Neural cell (in vitro differentiated cells): ENCODE measurements around the gene REXO1. TPM values are rescaled to one million over a fixed set of nuclear protein-coding genes. Genes with fewer than 3 reads are reported as not detected.

Source experiments
- H2AFZ ChIP-seq: fragments of 200-600, 300-800 bp; sonication (generic), shearing (Covaris generic); 2 replicates; pipeline ENCODE4 v1.6.0; 2014; ENCODE audit warnings: low read depth, mild to moderate bottlenecking, antibody characterized with exemption, low read length, moderate library complexity
- H3F3A ChIP-seq: fragments of 200-600 bp; shearing (Covaris generic); 2 replicates; pipeline ENCODE4 v1.6.1; 2016; ENCODE audit warnings: mild to moderate bottlenecking, moderate library complexity, mixed read lengths, antibody characterized with exemption, low read length; ENCODE audit not compliant: insufficient read depth, poor library complexity, severe bottlenecking
- H3K27ac ChIP-seq: fragments of 200-600, 300-800 bp; sonication (generic), shearing (Covaris generic); 2 replicates; pipeline ENCODE4 v1.5.1; 2014; ENCODE audit warnings: mild to moderate bottlenecking, low read length, moderate library complexity
- H3K27me3 ChIP-seq: fragments of 300-800, 200-600 bp; sonication (generic), shearing (Covaris generic); 2 replicates; pipeline ENCODE4 v1.6.0; 2014; ENCODE audit warnings: mild to moderate bottlenecking, low read depth, low read length, moderate library complexity; ENCODE audit not compliant: insufficient read depth
- H3K36me3 ChIP-seq: fragments of 300-800, 200-600 bp; sonication (generic), shearing (Covaris generic); 2 replicates; pipeline ENCODE4 v1.5.1; 2014; ENCODE audit warnings: mild to moderate bottlenecking, antibody characterized with exemption, low read length, moderate library complexity; ENCODE audit not compliant: insufficient read depth
- H3K4me2 ChIP-seq: fragments of 300-800, 200-600 bp; sonication (generic), shearing (Covaris generic); 2 replicates; pipeline ENCODE4 v1.6.0; 2014; ENCODE audit warnings: mild to moderate bottlenecking, low read length
- H3K4me3 ChIP-seq: fragments of 300-800, 200-600 bp; sonication (generic), shearing (Covaris generic); 2 replicates; pipeline ENCODE4 v1.5.1; 2014; ENCODE audit warnings: mild to moderate bottlenecking, low read length, moderate library complexity
- H3K79me2 ChIP-seq: fragments of 200-600 bp; shearing (Covaris generic); replicated peaks from 2 replicates; pipeline ENCODE4 v1.6.0; 2014; ENCODE audit warnings: mild to moderate bottlenecking, low read length, moderate library complexity; ENCODE audit not compliant: insufficient read depth
- H3K9ac ChIP-seq: fragments of 300-800, 200-600 bp; sonication (generic), shearing (Covaris generic); 2 replicates; pipeline ENCODE4 v1.6.1; 2016; ENCODE audit warnings: mild to moderate bottlenecking, low read length, mixed read lengths
- H3K9me2 ChIP-seq: fragments of 200-600 bp; shearing (Covaris generic); 2 replicates; pipeline ENCODE4 v1.6.1; 2016; ENCODE audit warnings: mild to moderate bottlenecking, low read length, mixed read lengths; ENCODE audit not compliant: insufficient read depth
- H3K9me3 ChIP-seq: fragments of 200-600, 300-800 bp; sonication (generic), shearing (Covaris generic); 2 replicates; pipeline ENCODE4 v1.6.1; 2016; ENCODE audit warnings: mild to moderate bottlenecking, mixed run types, low read length, moderate library complexity, mixed read lengths
- H4K20me1 ChIP-seq: fragments of 200-600 bp; shearing (Covaris generic); 2 replicates; pipeline ENCODE4 v1.6.1; 2016; ENCODE audit warnings: mild to moderate bottlenecking, mixed run types; ENCODE audit not compliant: insufficient read depth
- CTCF ChIP-seq: fragments of 450-650 bp; IDR thresholded peaks from 2 replicates; pipeline ENCODE4 v1.5.1; 2014; ENCODE audit warnings: antibody characterized with exemption, mild to moderate bottlenecking, moderate library complexity; ENCODE audit not compliant: poor library complexity, severe bottlenecking
- EP300 ChIP-seq: fragments of 450-650 bp; conservative IDR thresholded peaks from 2 replicates; pipeline ENCODE4 v1.6.1; 2014; ENCODE audit warnings: antibody characterized with exemption, mild to moderate bottlenecking, moderate library complexity; ENCODE audit not compliant: poor library complexity, severe bottlenecking
- EZH2 ChIP-seq: fragments of 200-600, 300-800 bp; shearing (Covaris generic), sonication (generic); IDR thresholded peaks from 2 replicates; pipeline ENCODE4 v1.6.1; 2014; ENCODE audit warnings: antibody characterized with exemption, low read length, borderline replicate concordance, mild to moderate bottlenecking; ENCODE audit not compliant: insufficient read depth, poor library complexity, severe bottlenecking
- MXI1 ChIP-seq: fragments of 450-650 bp; conservative IDR thresholded peaks from 2 replicates; pipeline ENCODE4 v1.6.1; 2014; ENCODE audit warnings: antibody characterized with exemption, mild to moderate bottlenecking; ENCODE audit not compliant: poor library complexity, severe bottlenecking
- POLR2AphosphoS5 ChIP-seq: IDR thresholded peaks from 2 replicates; pipeline ENCODE4 v1.6.1; 2012
- RAD21 ChIP-seq: fragments of 450-650 bp; conservative IDR thresholded peaks from 2 replicates; pipeline ENCODE4 v1.6.1; 2014; ENCODE audit warnings: antibody characterized with exemption, mild to moderate bottlenecking, moderate library complexity
- REST ChIP-seq: IDR thresholded peaks from 2 replicates; pipeline ENCODE4 v1.6.1; 2012; ENCODE audit warnings: borderline replicate concordance
- SMC3 ChIP-seq: fragments of 450-650 bp; conservative IDR thresholded peaks from 2 replicates; pipeline ENCODE4 v1.6.1; 2014; ENCODE audit warnings: antibody characterized with exemption, mild to moderate bottlenecking, moderate library complexity; ENCODE audit not compliant: poor library complexity
- TAF1 ChIP-seq: IDR thresholded peaks from 2 replicates; pipeline ENCODE4 v1.6.1; 2012; ENCODE audit warnings: low read depth
- polyA plus RNA-seq: library from polyadenylated mRNA; depleted of rRNA; stranded (reverse); fragments of >200 nt; gene quantifications from 2 replicates; pipeline ENCODE4 v1.2.3, GENCODE V29; 2014

Gene REXO1
- polyA plus RNA-seq, 1 donor from 2014 or later, result 9.2 TPM

GRCh38 chr19:1828279-1829238 is 19.7 kb downstream of the REXO1 start:
- Histone ChIP-seq H3K36me3 (no peaks in the 10 kb centered on the region), H2AFZ (no peak overlapping the region), H3K79me2 (no peaks in the 10 kb centered on the region)

GRCh38 chr19:1827566-1828278 is 20.6 kb downstream of the REXO1 start:
- Histone ChIP-seq H3F3A (no peaks in the 10 kb centered on the region), H3K9ac (no peak overlapping the region), H3K79me2 (no peaks in the 10 kb centered on the region), H3K27ac (no peak overlapping the region), H3K27me3 (no peaks in the 10 kb centered on the region), H3K9me3 (no peaks in the 10 kb centered on the region), H3K4me3 (no peak overlapping the region), H3K4me2 (no peak overlapping the region), H4K20me1 (no peaks in the 10 kb centered on the region), H2AFZ (no peak overlapping the region), H3K9me2 (no peaks in the 10 kb centered on the region), H3K36me3 (no peaks in the 10 kb centered on the region)
- TF ChIP-seq MXI1 (no peak), REST (no peak), EZH2 (no peak), POLR2AphosphoS5 (no peak), EP300 (no peak), RAD21 (no peak), SMC3 (no peak), CTCF (no peak), TAF1 (no peak)

More at GRCh38 chr19:1828279-1829238, 19.7 kb downstream of the REXO1 start:
- Histone ChIP-seq H3K4me2 (no peak overlapping the region), H3K4me3 (no peak overlapping the region), H3K9me2 (no peaks in the 10 kb centered on the region), H4K20me1 (no peaks in the 10 kb centered on the region), H3K9me3 (no peaks in the 10 kb centered on the region), H3K9ac (no peak overlapping the region), H3F3A (no peaks in the 10 kb centered on the region), H3K27me3 (no peaks in the 10 kb centered on the region), H3K27ac (no peak overlapping the region)
- TF ChIP-seq RAD21, result no peak
- TF ChIP-seq MXI1, result no peak
- TF ChIP-seq POLR2AphosphoS5, result no peak
- no peak for TF ChIP-seq CTCF
- TF ChIP-seq EP300, result no peak
- TF ChIP-seq EZH2, result no peak
